Esophagus muscularis mucosa (tissue), 4 donors: Measurements from ENCODE around the gene KCNAB2. TPM values are rescaled to one million over a fixed set of nuclear protein-coding genes. Genes with fewer than 3 reads are reported as not detected.

Experiments used
- DNase-seq: peaks from one replicate; pipeline ENCODE4 v3.0.0-alpha.2; 2017; ENCODE audit errors: extremely low spot score
- H3K27ac ChIP-seq, 4 donors: fragments of 200-600 bp; sonication (generic); replicated peaks in 1 of 4; 1 replicate in 3 of 4; 2 replicates in 1 of 4; pipeline ENCODE4 v1.5.1; 2016 to 2019; ENCODE audit warnings: mild to moderate bottlenecking in 1 of 4
- H3K27me3 ChIP-seq, 4 donors: fragments of 200-600 bp; sonication (generic); one replicate each; pipeline versions ENCODE4 v1.5.1 to v1.6.0; 2016 to 2019
- H3K36me3 ChIP-seq, 4 donors: fragments of 200-600 bp; sonication (generic); one replicate each; pipeline ENCODE4 v1.5.1; 2016 to 2019
- H3K4me1 ChIP-seq, 4 donors: fragments of 200-600 bp; sonication (generic); one replicate each; pipeline ENCODE4 v1.5.1; 2016 to 2019
- H3K4me3 ChIP-seq, 4 donors: fragments of 200-600 bp; sonication (generic); 1 replicate in 2 of 4; 2 replicates in 2 of 4; pipeline ENCODE4 v1.5.1; 2016 to 2019; ENCODE audit warnings: mild to moderate bottlenecking in 4 of 4, moderate library complexity in 1 of 4
- H3K9me3 ChIP-seq, 4 donors: fragments of 200-600 bp; sonication (generic); 1 replicate in 3 of 4; 2 replicates in 1 of 4; pipeline ENCODE4 v1.5.1; 2016 to 2019
- CTCF ChIP-seq, 3 experiments: fragments of 200-600 bp in 2 of 3; fragments of 450-650 bp in 1 of 3; sonication (generic) in 2 of 3; IDR thresholded peaks; one replicate each; pipeline ENCODE4 v1.5.1; 2017 to 2019; ENCODE audit warnings: antibody characterized with exemption in 3 of 3, mild to moderate bottlenecking in 2 of 3, moderate library complexity in 1 of 3
- EP300 ChIP-seq: sonication (generic); formaldehyde crosslinking; IDR thresholded peaks from one replicate; pipeline ENCODE4 v1.6.1; 2017; ENCODE audit warnings: antibody characterized with exemption
- POLR2A ChIP-seq: fragments of 450-650 bp; IDR thresholded peaks from one replicate; pipeline ENCODE4 v1.6.1; 2017; ENCODE audit warnings: antibody characterized with exemption, moderate library complexity, mild to moderate bottlenecking, low read depth
- POLR2AphosphoS5 ChIP-seq, 2 donors: sonication (generic); formaldehyde crosslinking; IDR thresholded peaks; one replicate each; pipeline ENCODE4 v1.6.1; 2017; ENCODE audit warnings: antibody characterized with exemption in 2 of 2
- WGBS: methylation state at CpG from one replicate; pipeline ENCODE4 v1.1.5; 2018; 5-methylcytosine and 5-hydroxymethylcytosine counted together
- intact Hi-C: fragments of 100-400 bp; cut with DNase I; formaldehyde crosslinking; loops from one replicate; pipeline ENCODE4 v1.15.1; 2023
- total RNA-seq, 4 donors: library from RNA; depleted of rRNA; stranded (reverse); fragments of >200 nt; gene quantifications; one replicate each; pipeline versions ENCODE4 v1.1.0 to v1.2.1, GENCODE V29; 2016

The KCNAB2 gene
- total RNA-seq, 4 donors from 2014 or later, result 10.4 to 19.3 (median 13.2) TPM

- no peak overlapping the region for H3K27ac ChIP-seq
- peaks cover 0 to 10% (median 0%) of the 10 kb centered on the region in 4 donors for H3K4me1 ChIP-seq
- TF ChIP-seq EP300 (no peak), POLR2AphosphoS5 (IDR thresholded peaks at IDR 0.05) (no peak), POLR2A (no peak), CTCF (IDR thresholded peaks at IDR 0.05) (no peak)
- no peak overlapping the region for H3K4me3 ChIP-seq
- no peak for DNase-seq
- intact Hi-C loops, result no loop called here
- H3K27me3 ChIP-seq, result peaks cover 0 to 84% (median 3%) of the 10 kb centered on the region in 4 donors
- H3K36me3 ChIP-seq, result peaks cover 0 to 7% (median 0%) of the 10 kb centered on the region in 4 donors
- H3K9me3 ChIP-seq, result no peaks in the 10 kb centered on the region
- WGBS, result 76% methylated on average over 3 of the region's 7 CpGs
Observed at GRCh38 chr1:6105763-6106162, 60.1 kb downstream of the KCNAB2 start.

GRCh38 chr1:6106321-6106731 is 60.6 kb downstream of the KCNAB2 start:
- H3K27ac ChIP-seq, result no peak overlapping the region
- 91% methylated on average over 14 of the region's 28 CpGs for WGBS
- DNase-seq, result no peak

GRCh38 chr1:6106977-6107376 is 61.3 kb downstream of the KCNAB2 start:
- no peak overlapping the region for H3K27ac ChIP-seq
- DNase-seq, result no peak
- peaks cover 0 to 74% (median 3%) of the 10 kb centered on the region in 4 donors for H3K27me3 ChIP-seq
- intact Hi-C loops, result no loop called here
- H3K9me3 ChIP-seq, result no peaks in the 10 kb centered on the region
- H3K36me3 ChIP-seq, result peaks cover 0 to 7% (median 0%) of the 10 kb centered on the region in 4 donors
- 95% methylated on average over 6 of the region's 6 CpGs for WGBS
- H3K4me3 ChIP-seq, result no peak overlapping the region
- TF ChIP-seq CTCF (IDR thresholded peaks at IDR 0.05), result no peak
- no peak for TF ChIP-seq POLR2A
- no peak for TF ChIP-seq EP300
- TF ChIP-seq POLR2AphosphoS5 (IDR thresholded peaks at IDR 0.05), result no peak
- H3K4me1 ChIP-seq, result peaks cover 0 to 4% (median 0%) of the 10 kb centered on the region in 4 donors

More at GRCh38 chr1:6106321-6106731, 60.6 kb downstream of the KCNAB2 start:
- intact Hi-C loops, result no loop called here
- no peak overlapping the region for H3K4me3 ChIP-seq
- H3K27me3 ChIP-seq, result peaks cover 0 to 80% (median 3%) of the 10 kb centered on the region in 4 donors
- H3K36me3 ChIP-seq, result peaks cover 0 to 7% (median 0%) of the 10 kb centered on the region in 4 donors
- TF ChIP-seq POLR2A, result no peak
- peaks cover 0 to 10% (median 0%) of the 10 kb centered on the region in 4 donors for H3K4me1 ChIP-seq
- H3K9me3 ChIP-seq, result no peaks in the 10 kb centered on the region

- no peak for DNase-seq
- intact Hi-C loops, result no loop called here
- no peak overlapping the region for H3K4me3 ChIP-seq
- no peaks in the 10 kb centered on the region for H3K4me1 ChIP-seq
- H3K27me3 ChIP-seq, result peaks cover 0 to 67% (median 3%) of the 10 kb centered on the region in 4 donors
- no peaks in the 10 kb centered on the region for H3K9me3 ChIP-seq
- no peak overlapping the region for H3K27ac ChIP-seq
- TF ChIP-seq CTCF (IDR thresholded peaks at IDR 0.05) (no peak), POLR2A (no peak), POLR2AphosphoS5 (IDR thresholded peaks at IDR 0.05) (no peak), EP300 (no peak)
- 87% methylated on average over 8 of the region's 8 CpGs for WGBS
- H3K36me3 ChIP-seq, result peaks cover 0 to 7% (median 0%) of the 10 kb centered on the region in 4 donors
Observed at GRCh38 chr1:6107409-6108356, 62.0 kb downstream of the KCNAB2 start.

- no peaks in the 10 kb centered on the region for H3K9me3 ChIP-seq
- no peaks in the 10 kb centered on the region for H3K4me1 ChIP-seq
- H3K36me3 ChIP-seq, result peaks cover 0 to 7% (median 0%) of the 10 kb centered on the region in 4 donors
- intact Hi-C loops, result no loop called here
- TF ChIP-seq POLR2AphosphoS5 (IDR thresholded peaks at IDR 0.05) (no peak), CTCF (IDR thresholded peaks at IDR 0.05) (no peak), EP300 (no peak), POLR2A (no peak)
- H3K27ac ChIP-seq, result no peak overlapping the region
- 77% methylated on average over 2 of the region's 2 CpGs for WGBS
- DNase-seq, result no peak
- H3K4me3 ChIP-seq, result no peak overlapping the region
- H3K27me3 ChIP-seq, result peaks cover 0 to 59% (median under 1%) of the 10 kb centered on the region in 4 donors
Observed at GRCh38 chr1:6108476-6108875, 62.8 kb downstream of the KCNAB2 start.
